HG02943 (cell line): ENCODE data around the gene OR1I1.

Source experiments
- ATAC-seq: cut with Tn5 transposase; IDR thresholded peaks from one replicate; pipeline ENCODE4 v1.9.1; 2021; ENCODE audit warnings: mild to moderate bottlenecking, low read depth, moderate library complexity; ENCODE audit not compliant: unreplicated experiment

Gene OR1I1

GRCh38 chr19:15138427-15138826 lies 56.4 kb downstream of the OR1I1 start:
- ATAC-seq, result no peak

GRCh38 chr19:15141143-15141542 lies 59.1 kb downstream of the OR1I1 start:
- ATAC-seq, result no peak

GRCh38 chr19:15142313-15142712 lies 60.3 kb downstream of the OR1I1 start:
- no peak for ATAC-seq
